ENCODE results near the gene KLF2.
"Not testable (repeated sequence)": the region's sequence is repeated elsewhere in the genome, so short reads cannot be mapped to it uniquely, and the experiment has no call there.

The KLF2 gene

GRCh38 chr19:16343156-16343555, 18.5 kb downstream of the KLF2 start:
- DNase-seq (ENCODE audit: low read depth), result no peak
- H3K4me3 ChIP-seq (ENCODE audit: low read depth, low read length), result no peak overlapping the region
- TF ChIP-seq, protein P1, sequence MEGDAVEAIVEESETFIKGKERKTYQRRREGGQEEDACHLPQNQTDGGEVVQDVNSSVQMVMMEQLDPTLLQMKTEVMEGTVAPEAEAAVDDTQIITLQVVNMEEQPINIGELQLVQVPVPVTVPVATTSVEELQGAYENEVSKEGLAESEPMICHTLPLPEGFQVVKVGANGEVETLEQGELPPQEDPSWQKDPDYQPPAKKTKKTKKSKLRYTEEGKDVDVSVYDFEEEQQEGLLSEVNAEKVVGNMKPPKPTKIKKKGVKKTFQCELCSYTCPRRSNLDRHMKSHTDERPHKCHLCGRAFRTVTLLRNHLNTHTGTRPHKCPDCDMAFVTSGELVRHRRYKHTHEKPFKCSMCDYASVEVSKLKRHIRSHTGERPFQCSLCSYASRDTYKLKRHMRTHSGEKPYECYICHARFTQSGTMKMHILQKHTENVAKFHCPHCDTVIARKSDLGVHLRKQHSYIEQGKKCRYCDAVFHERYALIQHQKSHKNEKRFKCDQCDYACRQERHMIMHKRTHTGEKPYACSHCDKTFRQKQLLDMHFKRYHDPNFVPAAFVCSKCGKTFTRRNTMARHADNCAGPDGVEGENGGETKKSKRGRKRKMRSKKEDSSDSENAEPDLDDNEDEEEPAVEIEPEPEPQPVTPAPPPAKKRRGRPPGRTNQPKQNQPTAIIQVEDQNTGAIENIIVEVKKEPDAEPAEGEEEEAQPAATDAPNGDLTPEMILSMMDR (IDR thresholded peaks at IDR 0.05; ENCODE audit: control insufficient read depth, extremely low read depth, insufficient read depth), result no peak

DNA sequence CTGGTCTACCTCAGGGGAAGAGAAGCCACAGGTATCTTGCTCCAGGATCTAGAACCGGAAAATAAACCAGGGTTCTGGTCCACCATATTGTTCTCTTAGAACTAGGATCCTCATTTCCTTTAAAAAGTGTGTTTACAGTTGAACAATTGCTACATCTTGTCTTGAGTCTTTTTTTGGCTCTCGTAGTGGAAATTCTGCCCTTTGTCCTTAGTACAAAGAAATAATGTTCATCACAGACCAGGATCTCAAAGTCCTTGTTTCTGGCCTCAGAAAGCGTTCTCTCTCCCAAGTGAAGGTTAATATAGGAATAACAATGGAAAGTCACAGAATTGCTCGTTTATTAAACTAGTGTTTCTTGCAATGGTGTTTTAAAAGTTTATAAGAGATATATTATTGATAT, 20.8 kb downstream of the KLF2 start:
- DNase-seq (ENCODE audit: low read depth), result no peak
- H3K4me3 ChIP-seq (ENCODE audit: low read depth, low read length), result no peak overlapping the region
- TF ChIP-seq, protein P1 (IDR thresholded peaks at IDR 0.05; ENCODE audit: control insufficient read depth, extremely low read depth, insufficient read depth), result no peak

- H3K4me3 ChIP-seq (ENCODE audit: low read depth, low read length); DNase-seq (ENCODE audit: low read depth): not testable (repeated sequence)
Measured at GRCh38 chr19:16347099-16347498, 22.5 kb downstream of the KLF2 start.

DNA sequence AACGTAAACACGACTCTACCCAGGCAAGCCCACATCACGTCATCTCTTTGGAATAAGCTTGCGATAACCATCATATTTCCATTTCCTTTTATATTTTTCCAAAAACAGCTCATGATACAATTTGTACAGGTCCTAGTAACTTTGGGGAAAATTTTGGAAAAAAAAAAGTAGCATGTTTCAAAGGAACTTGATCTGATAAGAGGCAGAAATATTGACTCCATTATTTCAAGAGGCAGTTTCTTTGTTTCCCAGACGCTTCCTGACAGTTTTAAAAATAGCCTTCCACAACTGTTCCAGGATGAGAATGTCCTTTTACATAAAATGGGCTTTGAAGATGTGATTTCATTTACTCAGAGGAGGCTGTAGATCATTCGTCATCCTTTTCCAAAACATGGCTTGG, 23.1 kb downstream of the KLF2 start:
- H3K4me3 ChIP-seq (ENCODE audit: low read depth, low read length), result no peak overlapping the region
- TF ChIP-seq, protein P1 (IDR thresholded peaks at IDR 0.05; ENCODE audit: control insufficient read depth, extremely low read depth, insufficient read depth), result no peak
- DNase-seq (ENCODE audit: low read depth), result no peak

DNA sequence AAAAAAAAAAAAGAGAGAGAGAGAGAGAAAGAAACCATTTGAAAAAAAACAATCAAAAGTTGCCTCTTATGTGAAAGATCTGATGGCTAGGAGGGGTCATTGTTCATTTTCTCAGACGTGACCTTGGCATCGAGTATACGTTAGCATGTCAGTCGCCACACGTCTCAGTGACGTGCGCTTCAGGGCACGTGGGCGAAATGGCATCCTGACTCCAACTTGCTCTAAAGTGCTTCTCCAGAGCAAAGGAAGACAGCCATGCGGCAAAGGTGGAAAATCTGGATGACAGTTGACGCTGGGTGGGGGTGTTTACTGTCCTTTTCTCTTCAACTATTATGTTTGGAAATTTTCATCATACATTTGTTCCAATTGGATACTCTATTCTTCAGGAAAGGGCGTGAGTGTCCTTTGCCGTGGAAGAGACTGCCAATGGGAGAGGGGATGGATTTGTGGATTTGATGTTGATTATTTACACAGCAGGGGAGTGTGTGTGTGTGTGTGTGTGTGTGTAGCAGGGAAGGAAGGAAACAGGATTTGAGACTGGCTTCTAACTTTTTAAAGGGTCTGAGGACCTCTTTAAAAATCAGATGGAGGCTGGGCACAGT, 25.0 kb downstream of the KLF2 start:
- DNase-seq (ENCODE audit: low read depth), result no peak
- no peak overlapping the region for H3K4me3 ChIP-seq (ENCODE audit: low read depth, low read length)
- TF ChIP-seq, protein P1 (IDR thresholded peaks at IDR 0.05; ENCODE audit: control insufficient read depth, extremely low read depth, insufficient read depth), result no peak

GRCh38 chr19:16351133-16351809, 26.6 kb downstream of the KLF2 start:
- no peak overlapping the region for H3K4me3 ChIP-seq (ENCODE audit: low read depth, low read length)
- DNase-seq (ENCODE audit: low read depth), result no peak
- TF ChIP-seq, protein P1 (IDR thresholded peaks at IDR 0.05; ENCODE audit: control insufficient read depth, extremely low read depth, insufficient read depth), result no peak

DNA sequence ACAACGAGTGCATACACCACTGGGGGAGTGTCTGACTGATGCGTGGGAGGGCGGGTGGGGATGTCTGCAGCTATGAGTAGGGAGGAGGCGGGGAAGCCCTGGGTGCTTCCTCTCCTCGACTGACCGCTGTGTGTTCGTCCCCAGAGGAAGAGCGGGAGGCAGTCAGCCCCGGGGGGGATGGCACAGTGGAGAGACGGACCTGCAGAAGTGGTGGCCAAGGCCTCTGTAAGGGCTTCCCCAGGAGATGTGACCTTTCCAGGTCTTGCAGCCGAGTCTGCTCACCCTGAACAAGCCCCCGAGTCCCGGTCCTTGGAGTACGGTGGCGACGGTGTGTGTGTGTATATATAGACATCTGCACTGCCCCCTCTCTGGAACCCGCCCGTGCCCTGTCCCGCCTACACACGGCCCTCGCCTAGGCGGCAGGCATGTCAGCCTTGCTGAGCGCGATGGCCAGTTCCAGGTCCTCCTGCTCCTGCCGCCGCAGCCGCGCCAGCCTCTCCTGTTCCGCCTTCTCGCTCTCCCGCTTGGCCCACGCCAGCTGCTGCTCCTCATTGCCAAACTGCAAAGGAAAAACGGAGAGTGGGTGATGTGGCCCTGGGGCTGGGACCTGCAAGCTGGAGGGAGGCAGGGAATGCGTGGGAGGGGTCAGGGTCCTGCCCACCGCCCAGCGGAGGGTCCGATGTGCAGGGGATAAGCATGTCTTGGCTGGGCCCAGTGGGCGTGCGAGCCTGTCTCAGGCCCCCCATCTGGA, 30.8 kb downstream of the KLF2 start:
- no peak for DNase-seq (ENCODE audit: low read depth)
- TF ChIP-seq, protein P1 (IDR thresholded peaks at IDR 0.05; ENCODE audit: control insufficient read depth, extremely low read depth, insufficient read depth), result no peak
- H3K4me3 ChIP-seq (ENCODE audit: low read depth, low read length), result no peak overlapping the region

Measured in LNCaP clone FGC (cell line).